Measurements from ENCODE around the gene SPCS2.

GRCh38 chr11:75024764-75025211 lies 75.7 kb downstream of the SPCS2 start:
- TF ChIP-seq CTCF (IDR thresholded peaks at IDR 0.05 in 8 of 11, conservative IDR thresholded peaks at IDR 0.05 in 3 of 11) (no peak), POLR2A (IDR thresholded peaks at IDR 0.05) (no peak), POLR2AphosphoS5 (IDR thresholded peaks at IDR 0.05) (no peak)
